ENCODE measurements around the gene SLC38A3.

SLC38A3 gene

GRCh38 chr3:50190936-50191660 is 14.0 kb upstream of the SLC38A3 start, which contains the start of gene GNAT1:
TSS of gene GNAT1 (plus strand) at chr3:50191610. CDS start at chr3:50191726, 116 bp downstream.
- DNase-seq (ENCODE audit: low spot score), result no peak

- no peak for DNase-seq (ENCODE audit: low spot score)
Measured at GRCh38 chr3:50192124-50192523, 12.9 kb upstream of the SLC38A3 start.

DNA sequence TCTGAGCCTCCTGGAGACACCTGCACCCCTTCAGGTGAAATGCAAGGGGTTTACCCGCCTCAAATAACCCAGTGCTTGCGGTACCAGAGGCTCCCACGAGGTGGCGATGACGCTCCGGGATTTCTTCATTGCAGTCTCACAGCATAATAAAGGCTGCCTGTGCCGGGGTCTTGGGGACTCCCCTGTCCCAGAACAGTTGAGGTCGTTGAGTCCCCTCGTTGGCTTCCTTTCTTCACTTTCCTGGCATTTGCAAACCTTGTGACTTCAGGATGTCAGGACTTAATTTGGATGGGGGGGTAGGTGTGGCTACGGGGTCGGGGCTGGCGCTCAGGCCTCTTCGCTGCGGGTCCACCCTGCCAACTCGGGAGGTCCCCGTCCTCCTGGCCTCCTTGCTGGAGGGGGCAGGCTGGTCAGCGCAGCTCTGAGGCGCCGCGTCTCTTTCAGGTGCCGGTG is 12.4 kb upstream of the SLC38A3 start:
- peak; percentile 68 for DNase-seq (ENCODE audit: low spot score)

GRCh38 chr3:50193286-50193685 is 11.8 kb upstream of the SLC38A3 start:
- DNase-seq (ENCODE audit: low spot score), result no peak

GRCh38 chr3:50193746-50194127 is 11.3 kb upstream of the SLC38A3 start:
- no peak for DNase-seq (ENCODE audit: low spot score)

GRCh38 chr3:50194128-50194902 is 10.8 kb upstream of the SLC38A3 start:
- DNase-seq (ENCODE audit: low spot score), result peak; percentile 51

GRCh38 chr3:50194903-50195500 is 10.1 kb upstream of the SLC38A3 start:
- DNase-seq (ENCODE audit: low spot score), result no peak

DNA sequence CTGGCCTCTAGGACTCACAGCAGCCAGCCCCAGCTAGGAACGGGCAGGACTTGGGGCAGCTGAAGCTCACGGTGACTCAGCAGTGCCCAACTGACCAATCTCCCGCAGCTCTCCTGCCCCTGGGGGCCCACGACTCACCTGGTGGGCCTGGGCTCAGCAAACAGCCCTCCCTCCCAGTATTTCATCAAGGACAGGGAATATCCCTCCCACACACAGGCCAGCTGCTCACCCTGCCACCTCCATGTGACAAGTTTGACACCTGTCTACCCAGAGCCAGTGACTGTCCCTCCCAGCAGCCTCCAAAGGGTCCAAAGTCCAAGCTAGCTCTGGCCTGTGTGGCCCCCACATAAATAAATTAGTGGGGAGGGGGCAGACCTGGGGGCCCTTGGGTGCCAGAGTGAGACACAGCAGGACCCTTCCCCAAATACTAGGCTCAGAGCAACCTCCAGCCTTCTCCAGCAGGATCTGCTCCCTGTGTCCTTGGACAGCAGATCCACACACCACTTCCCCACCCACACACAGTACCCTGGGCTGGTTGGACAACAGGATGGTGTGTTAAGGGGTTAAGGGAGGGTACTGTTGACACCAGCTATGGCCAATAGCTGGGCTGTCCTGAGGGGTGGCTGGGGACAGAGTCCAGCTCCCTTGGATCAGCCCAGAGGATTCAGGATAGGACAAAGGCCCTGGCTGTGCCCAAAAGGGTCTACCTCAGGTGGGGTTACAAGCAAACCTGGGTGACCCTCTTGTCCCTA is 9.4 kb upstream of the SLC38A3 start:
- no peak for DNase-seq (ENCODE audit: low spot score)

GRCh38 chr3:50196253-50196801 is 8.7 kb upstream of the SLC38A3 start:
- DNase-seq (ENCODE audit: low spot score), result no peak

- no peak for DNase-seq (ENCODE audit: low spot score)
Measured at GRCh38 chr3:50201573-50202315, 3.3 kb upstream of the SLC38A3 start.

- DNase-seq (ENCODE audit: low spot score), result no peak
Measured at GRCh38 chr3:50202353-50203112, 2.5 kb upstream of the SLC38A3 start.

- no peak for DNase-seq (ENCODE audit: low spot score)
Measured at GRCh38 chr3:50203113-50203808, 1.8 kb upstream of the SLC38A3 start.

GRCh38 chr3:50203809-50204803 is 965 bp upstream of the SLC38A3 start:
- no peak for DNase-seq (ENCODE audit: low spot score)

DNA sequence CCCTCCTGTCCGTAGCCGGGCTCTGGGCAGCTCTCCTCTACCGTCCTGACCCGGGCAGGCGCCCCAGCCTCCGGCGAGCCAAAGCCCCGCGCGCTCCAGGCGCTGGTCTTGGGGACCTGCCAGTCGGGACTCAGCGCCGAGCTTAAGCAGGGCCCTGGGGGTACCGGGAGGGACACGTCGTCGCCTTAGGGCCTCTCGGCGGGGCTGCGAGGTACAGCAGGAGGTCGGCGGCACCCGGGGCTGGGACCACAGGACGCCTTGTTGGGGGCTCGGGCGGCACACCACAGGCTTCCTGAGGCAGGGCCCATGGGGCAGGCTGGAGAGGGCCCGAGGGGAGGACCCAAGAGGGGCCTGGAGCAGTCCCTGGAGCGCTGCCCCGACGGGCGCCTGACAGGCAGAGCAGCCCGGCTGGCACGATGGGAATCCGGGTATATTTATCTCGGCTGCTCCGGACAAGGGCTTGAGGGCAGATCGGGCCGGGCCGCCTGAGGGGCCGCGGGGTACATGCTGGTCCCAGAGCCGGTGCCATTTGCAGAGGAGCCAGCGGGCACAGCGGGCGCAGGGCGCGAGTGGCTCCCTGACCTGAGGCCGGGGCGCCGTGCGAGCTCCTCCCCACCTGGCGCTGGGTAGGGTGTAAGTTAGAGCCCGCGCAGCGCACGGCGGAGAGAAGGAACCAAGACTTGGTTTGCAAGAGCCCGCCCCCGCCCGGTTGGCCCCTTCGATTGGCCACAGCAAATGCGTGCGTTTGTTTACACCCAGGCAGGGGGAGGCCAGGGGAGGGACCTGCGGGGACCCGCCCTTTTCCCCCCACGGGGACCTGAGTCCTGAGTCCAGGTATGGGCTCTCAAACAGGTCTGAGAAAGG is 574 bp downstream of the SLC38A3 start:
- no peak for DNase-seq (ENCODE audit: low spot score)

DNA sequence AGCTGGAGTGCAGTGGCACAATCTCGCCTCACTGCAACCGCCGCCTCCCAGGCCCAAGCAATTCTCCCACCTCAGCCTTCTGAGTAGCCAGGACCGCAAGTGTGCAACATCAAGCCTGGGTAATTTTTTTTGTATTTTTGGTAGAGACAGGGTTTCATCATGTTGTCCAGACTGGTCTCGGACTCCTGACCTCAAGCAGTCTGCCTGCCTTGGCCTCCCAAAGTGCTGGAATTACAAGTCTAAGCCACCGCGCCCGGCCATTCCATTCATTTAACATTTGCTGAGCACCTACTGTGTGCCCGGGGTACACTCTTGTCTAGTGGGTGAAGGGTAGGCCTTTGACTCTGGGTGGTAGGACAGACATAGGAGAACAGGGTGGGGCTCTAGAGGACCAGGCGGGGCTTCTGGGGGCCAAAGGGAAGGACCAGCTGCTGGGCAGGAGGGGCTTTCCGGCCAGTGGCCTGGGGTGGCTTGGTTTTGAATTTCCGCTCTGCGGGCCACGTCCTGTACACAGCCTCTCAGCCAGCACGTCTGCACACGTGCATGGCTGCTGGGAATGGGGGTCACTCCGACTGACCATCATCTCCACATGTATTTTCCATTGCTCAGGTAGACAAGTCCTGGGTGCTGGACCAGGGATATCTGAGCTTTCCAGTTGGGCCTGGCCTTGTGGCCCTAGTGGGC is 2.4 kb downstream of the SLC38A3 start:
- DNase-seq (ENCODE audit: low spot score), result no peak

DNA sequence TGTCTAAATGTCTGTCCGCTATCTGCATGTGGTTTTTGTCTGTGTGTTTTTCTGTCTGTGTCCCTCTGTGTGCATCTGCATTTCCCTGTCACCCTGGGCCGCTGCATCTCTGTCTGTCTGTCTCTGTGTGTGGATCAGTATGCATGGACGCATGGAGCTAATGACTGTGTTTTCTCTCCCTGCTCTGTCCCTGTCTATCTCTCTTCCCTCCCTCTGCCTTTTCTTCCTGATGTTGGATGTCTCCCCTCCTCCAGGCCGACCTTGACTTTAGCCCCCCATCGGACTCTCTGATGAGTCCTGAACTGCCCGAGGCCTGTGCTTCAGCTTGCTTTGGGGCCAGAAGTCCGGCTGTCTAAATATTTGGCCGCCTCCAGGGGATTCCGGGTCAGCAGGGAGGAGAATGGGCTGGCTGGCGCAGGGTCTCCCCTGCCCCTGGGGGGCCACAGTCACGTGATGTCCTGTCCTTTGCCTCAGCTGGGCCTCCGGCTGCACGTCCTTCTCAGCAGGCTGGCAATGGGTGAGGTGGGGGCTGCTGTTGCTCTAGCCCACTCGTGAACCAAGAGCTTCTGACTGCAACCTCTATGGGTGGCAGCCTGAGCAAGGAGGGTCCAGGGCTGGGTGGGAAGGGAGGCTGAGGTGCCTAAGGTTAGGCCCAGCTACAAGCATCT is 3.7 kb downstream of the SLC38A3 start:
- no peak for DNase-seq (ENCODE audit: low spot score)

All from SK-N-DZ (cell line).